Testis (tissue), 3 donors: Measurements from ENCODE around the gene RTP1. TPM values are rescaled to one million over a fixed set of nuclear protein-coding genes. Genes with fewer than 3 reads are reported as not detected.

Source experiments
- DNase-seq: peaks from one replicate; pipeline ENCODE4 v3.0.0-alpha.2; 2019
- H3K27ac ChIP-seq, 2 donors: fragments of 200-600 bp; sonication (generic); one replicate each; pipeline ENCODE4 v1.5.1; 2019
- H3K27me3 ChIP-seq: fragments of 200-600 bp; sonication (generic); one replicate; pipeline ENCODE4 v1.5.1; 2019
- H3K36me3 ChIP-seq: fragments of 200-600 bp; sonication (generic); one replicate; pipeline ENCODE4 v1.5.1; 2017; ENCODE audit warnings: low read depth; ENCODE audit errors: missing control alignments
- H3K4me1 ChIP-seq: fragments of 200-600 bp; sonication (generic); one replicate; pipeline ENCODE4 v1.5.1; 2019
- H3K4me3 ChIP-seq, 2 donors: fragments of 200-600 bp; sonication (generic); one replicate each; pipeline ENCODE4 v1.5.1; 2017 to 2019
- H3K9me3 ChIP-seq: fragments of 200-600 bp; sonication (generic); one replicate; pipeline ENCODE4 v1.5.1; 2017
- CTCF ChIP-seq, 3 experiments: fragments of 450-650 bp in 2 of 3; fragments of 200-600 bp in 1 of 3; sonication (generic) in 1 of 3; IDR thresholded peaks; one replicate each; pipeline ENCODE4 v1.5.1; 2016 to 2019; ENCODE audit warnings: antibody characterized with exemption in 3 of 3, mild to moderate bottlenecking in 2 of 3, moderate library complexity in 1 of 3
- POLR2A ChIP-seq: fragments of 450-650 bp; IDR thresholded peaks from one replicate; pipeline ENCODE4 v1.6.1; 2017; ENCODE audit warnings: antibody characterized with exemption, mild to moderate bottlenecking, moderate library complexity
- WGBS, 2 donors: methylation state at CpG; one replicate each; pipeline ENCODE4 v1.1.5; 2018; 5-methylcytosine and 5-hydroxymethylcytosine counted together
- intact Hi-C: fragments of 100-400 bp; cut with DNase I; formaldehyde crosslinking; loops from one replicate; pipeline ENCODE4 v1.15.1; 2023; ENCODE audit warnings: low total_unique reads
- polyA plus RNA-seq: library from polyadenylated mRNA; stranded (reverse); fragments of 350-450 nt; fragmentation: Illumina TruSeq; extraction: RNeasy Lipid Tissue Mini Kit (QIAGEN cat#74804); gene quantifications from one replicate; pipeline ENCODE4 v1.2.3, GENCODE V29; 2014; ENCODE audit warnings: low read depth, low replicate concordance; ENCODE audit not compliant: insufficient read depth
- total RNA-seq, 2 donors: library from RNA; depleted of rRNA; stranded (reverse); fragments of >200 nt; gene quantifications; one replicate each; pipeline ENCODE4 v1.2.3, GENCODE V29; 2016

Gene RTP1
- total and polyA plus RNA-seq, 3 donors from 2014 or later = 0.59 to 0.94 (median 0.93) TPM

- TF ChIP-seq POLR2A (no peak), CTCF (IDR thresholded peaks at IDR 0.05) (no peak)
- intact Hi-C loops = loop anchor here (10.0 kb wide), 1 partner anchor 87 kb away; no protein-coding TSS in a partner anchor
- no peaks in the 10 kb centered on the region for H3K4me1 ChIP-seq
- no peaks in the 10 kb centered on the region for H3K9me3 ChIP-seq
- H3K4me3 ChIP-seq = no peak overlapping the region
- no peak for DNase-seq
- WGBS, 2 donors = 92 to 96% methylated on average over 7 of the region's 7 CpGs
- H3K27ac ChIP-seq = no peak overlapping the region
- no peaks in the 10 kb centered on the region for H3K36me3 ChIP-seq
- no peaks in the 10 kb centered on the region for H3K27me3 ChIP-seq
Measured at GRCh38 chr3:187227658-187228258, 30.5 kb downstream of the RTP1 start.

DNA sequence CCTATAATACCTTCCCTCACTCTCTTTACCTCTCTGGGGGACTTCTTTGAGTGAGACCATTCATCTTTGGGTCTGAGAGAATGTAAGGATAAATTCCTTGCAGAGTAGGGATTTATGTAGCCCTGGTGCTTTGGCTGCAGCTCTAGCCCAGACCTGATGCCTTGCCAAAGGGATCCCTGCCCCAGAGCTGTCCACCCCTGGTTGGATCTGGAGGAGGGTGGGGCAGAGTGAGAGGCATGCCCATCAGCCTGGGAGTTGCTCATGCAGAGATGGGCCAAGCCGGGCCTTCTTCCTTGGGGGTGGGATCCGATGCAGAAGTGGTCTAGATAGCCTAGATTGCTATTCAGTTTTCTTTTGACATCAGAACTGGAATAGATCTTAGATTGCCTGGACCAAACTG, 31.5 kb downstream of the RTP1 start:
- intact Hi-C loops = loop anchor here (10.0 kb wide), 1 partner anchor 86 kb away; no protein-coding TSS in a partner anchor
- 100% methylated on average over 2 of the region's 2 CpGs; no CpG with 5 or more reads in 1 of the 2 donors for WGBS, 2 donors
- no peaks in the 10 kb centered on the region for H3K27me3 ChIP-seq

DNA sequence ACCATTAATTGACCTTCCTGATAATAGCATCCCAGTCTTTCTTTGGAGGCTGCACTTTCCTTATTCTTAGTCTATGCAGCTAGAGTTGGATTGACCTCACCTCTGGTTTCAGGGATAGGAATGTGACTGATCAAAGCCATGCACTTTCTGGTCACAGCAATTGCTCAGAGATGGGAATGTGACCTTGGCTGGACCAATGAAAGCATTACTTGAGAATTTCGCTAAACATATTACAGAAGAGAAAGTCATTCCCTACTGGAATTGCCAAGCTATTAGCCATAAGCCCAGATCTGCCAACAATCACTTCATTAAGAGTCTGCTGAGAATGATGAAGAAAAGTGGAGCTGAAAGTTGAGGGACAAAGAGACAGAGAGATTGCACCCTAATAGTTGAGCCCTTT, 32.7 kb downstream of the RTP1 start:
- H3K27me3 ChIP-seq = no peaks in the 10 kb centered on the region
- no peak for DNase-seq
- no peaks in the 10 kb centered on the region for H3K36me3 ChIP-seq
- no peaks in the 10 kb centered on the region for H3K4me1 ChIP-seq
- TF ChIP-seq CTCF (IDR thresholded peaks at IDR 0.05) (no peak), POLR2A (no peak)
- H3K9me3 ChIP-seq = no peaks in the 10 kb centered on the region
- H3K4me3 ChIP-seq = no peak overlapping the region
- no peak overlapping the region for H3K27ac ChIP-seq
- 100% methylated on average over 1 of the region's 1 CpG for WGBS, 2 donors
- intact Hi-C loops = no loop called here

More for the DNA sequence above, 31.5 kb downstream of the RTP1 start:
- no peaks in the 10 kb centered on the region for H3K4me1 ChIP-seq
- H3K4me3 ChIP-seq = no peak overlapping the region
- H3K9me3 ChIP-seq = no peaks in the 10 kb centered on the region
- no peak for TF ChIP-seq POLR2A
- no peak for TF ChIP-seq CTCF (IDR thresholded peaks at IDR 0.05)
- no peak for DNase-seq
- no peaks in the 10 kb centered on the region for H3K36me3 ChIP-seq
- H3K27ac ChIP-seq = no peak overlapping the region

DNA sequence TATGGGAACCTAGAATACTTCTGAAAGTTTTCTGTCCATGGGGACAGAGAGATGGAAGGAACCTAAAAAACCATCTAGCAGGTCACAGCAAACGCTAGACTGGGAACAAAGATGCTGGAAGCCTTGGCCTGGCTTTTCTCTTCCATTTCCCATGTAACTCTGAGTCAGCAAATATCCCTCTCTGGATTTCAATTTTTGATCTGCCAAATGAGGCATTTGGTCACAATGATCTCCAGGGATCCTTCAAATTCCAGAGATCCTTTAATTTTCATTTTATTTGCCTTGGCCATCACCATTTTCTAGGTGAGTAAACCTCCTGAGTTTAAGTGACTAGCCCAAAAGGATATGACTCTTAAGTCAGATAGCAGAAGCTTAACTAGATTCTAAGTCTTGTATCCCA, 39.7 kb downstream of the RTP1 start:
- H3K9me3 ChIP-seq = no peaks in the 10 kb centered on the region
- no peaks in the 10 kb centered on the region for H3K27me3 ChIP-seq
- WGBS, 2 donors = 86 to 96% methylated on average over 1 of the region's 1 CpG
- no peaks in the 10 kb centered on the region for H3K4me1 ChIP-seq
- DNase-seq = no peak
- no peak overlapping the region for H3K27ac ChIP-seq
- H3K4me3 ChIP-seq = no peak overlapping the region
- TF ChIP-seq POLR2A (no peak), CTCF (IDR thresholded peaks at IDR 0.05) (no peak)
- H3K36me3 ChIP-seq = no peaks in the 10 kb centered on the region
- intact Hi-C loops = no loop called here

- no peaks in the 10 kb centered on the region for H3K27me3 ChIP-seq
- H3K4me1 ChIP-seq = no peaks in the 10 kb centered on the region
- TF ChIP-seq CTCF (IDR thresholded peaks at IDR 0.05) = no peak
- TF ChIP-seq POLR2A = no peak
- no peak for DNase-seq
- no peaks in the 10 kb centered on the region for H3K9me3 ChIP-seq
- no peak overlapping the region for H3K4me3 ChIP-seq
- no peak overlapping the region for H3K27ac ChIP-seq
- H3K36me3 ChIP-seq = no peaks in the 10 kb centered on the region
- intact Hi-C loops = no loop called here
Measured at GRCh38 chr3:187237741-187238140, 40.5 kb downstream of the RTP1 start.
